HCT116 (cell line): ENCODE results near the gene BCAS4.

ENCODE experiments used
- CTCF ChIP-seq, 3 experiments: fragments of 200-600 bp in 1 of 3; sonication (generic) in 1 of 3; IDR thresholded peaks in 2 of 3; conservative IDR thresholded peaks in 1 of 3; 2 replicates each; pipeline ENCODE4 v1.5.1; 2012 to 2017; ENCODE audit warnings: low read depth in 2 of 3, low read length in 2 of 3, antibody characterized with exemption in 1 of 3, borderline replicate concordance in 1 of 3, control low read depth in 1 of 3, mild to moderate bottlenecking in 1 of 3, mixed read lengths in 1 of 3, mixed run types in 1 of 3, moderate library complexity in 1 of 3; ENCODE audit not compliant: insufficient read depth in 1 of 3
- POLR2A ChIP-seq: IDR thresholded peaks from 2 replicates; pipeline ENCODE4 v1.7.0; 2011; ENCODE audit warnings: borderline replicate concordance; ENCODE audit not compliant: insufficient read depth, insufficient read length; ENCODE audit errors: extremely low read depth
- ZFX ChIP-seq: fragments of 450-650 bp; IDR thresholded peaks from 2 replicates; pipeline ENCODE4 v1.6.1; 2017

- TF ChIP-seq POLR2A (no peak), ZFX (no peak), CTCF (IDR thresholded peaks at IDR 0.05 in 2 of 3, conservative IDR thresholded peaks at IDR 0.05 in 1 of 3; ENCODE audit: borderline replicate concordance in 1 of 3, insufficient read depth in 1 of 3, low read depth in 2 of 3, low read length in 2 of 3) (no peak)
These were observed 40.4 kb upstream of the BCAS4 start for GRCh38 chr20:50754420-50754819.
